HG02763 (cell line): ENCODE data around the gene GP1BA.

ENCODE experiments used
- ATAC-seq: cut with Tn5 transposase; IDR thresholded peaks from one replicate; pipeline ENCODE4 v1.9.1; 2021; ENCODE audit warnings: mild to moderate bottlenecking, moderate library complexity; ENCODE audit not compliant: unreplicated experiment

GP1BA gene

GRCh38 chr17:4949321-4950074 is 17.4 kb downstream of the GP1BA start:
- peak; percentile 24 for ATAC-seq

- ATAC-seq, result no peak
Observed at GRCh38 chr17:4950075-4950745, 18.1 kb downstream of the GP1BA start.

GRCh38 chr17:4950746-4951204 is 18.7 kb downstream of the GP1BA start, which contains the start of gene ENO3:
TSS of gene ENO3 (plus strand) at chr17:4951119. CDS start at chr17:4951830, 711 bp downstream.
- no peak for ATAC-seq

GRCh38 chr17:4951486-4951885 is 19.4 kb downstream of the GP1BA start:
- ATAC-seq, result no peak

GRCh38 chr17:4953451-4953961 is 21.4 kb downstream of the GP1BA start:
- ATAC-seq, result no peak

- no peak for ATAC-seq
Observed at GRCh38 chr17:4955091-4955490, 23.0 kb downstream of the GP1BA start.

GRCh38 chr17:4956493-4957061 is 24.5 kb downstream of the GP1BA start:
- no peak for ATAC-seq

GRCh38 chr17:4958102-4958501 is 26.0 kb downstream of the GP1BA start:
- ATAC-seq, result no peak

- no peak for ATAC-seq
Observed at GRCh38 chr17:4959261-4959965, 27.3 kb downstream of the GP1BA start.

GRCh38 chr17:4960279-4960922 is 28.3 kb downstream of the GP1BA start:
- ATAC-seq, result no peak

GRCh38 chr17:4965311-4965986 is 33.4 kb downstream of the GP1BA start:
- no peak for ATAC-seq

- peak; percentile 76 for ATAC-seq
Observed at GRCh38 chr17:4966844-4967538, 34.9 kb downstream of the GP1BA start.

- ATAC-seq, result peak; percentile 63
Observed at GRCh38 chr17:4967539-4968485, 35.7 kb downstream of the GP1BA start, which contains the start of gene SPAG7. TSS of gene SPAG7 (minus strand) at chr17:4967817. CDS start at chr17:4967804, 13 bp downstream.

- no peak for ATAC-seq
Observed at GRCh38 chr17:4968486-4969046, 36.5 kb downstream of the GP1BA start.

GRCh38 chr17:4969047-4969550 is 37.0 kb downstream of the GP1BA start:
- ATAC-seq, result no peak

GRCh38 chr17:4969551-4970173 is 37.6 kb downstream of the GP1BA start:
- no peak for ATAC-seq

- ATAC-seq, result no peak
Observed at GRCh38 chr17:4970273-4970672, 38.2 kb downstream of the GP1BA start.
